NOMO-1 (cell line): ENCODE data around the gene PXDN.
"Not testable (repeated sequence)": the region's sequence is repeated elsewhere in the genome, so short reads cannot be mapped to it uniquely, and the experiment has no call there.

Source experiments
- DNase-seq, 2 experiments: peaks; one replicate each; lab custom pipeline; 2025; ENCODE audit not compliant: unreplicated experiment in 2 of 2; lab: John Stamatoyannopoulos, UW

The PXDN gene

GRCh38 chr2:1744446-1745170, at the start of gene PXDN:
TSS of gene PXDN (minus strand) at chr2:1744515. CDS start at chr2:1744455, 60 bp downstream.
- no peak for DNase-seq

- DNase-seq, result no peak
Measured at GRCh38 chr2:1793868-1794445, 49.6 kb upstream of the PXDN start.

- DNase-seq, result no peak
Measured at GRCh38 chr2:1793001-1793867, 48.9 kb upstream of the PXDN start.

- no peak for DNase-seq
Measured at GRCh38 chr2:1791685-1792435, 47.5 kb upstream of the PXDN start.

- no peak for DNase-seq
Measured at GRCh38 chr2:1791006-1791605, 46.8 kb upstream of the PXDN start.

GRCh38 chr2:1790473-1790872, 46.2 kb upstream of the PXDN start:
- no peak for DNase-seq

GRCh38 chr2:1789610-1790009, 45.3 kb upstream of the PXDN start:
- no peak for DNase-seq

GRCh38 chr2:1788478-1788959, 44.2 kb upstream of the PXDN start:
- no peak for DNase-seq

GRCh38 chr2:1787755-1788477, 43.6 kb upstream of the PXDN start:
- no peak for DNase-seq

- DNase-seq, result no peak
Measured at GRCh38 chr2:1784986-1785617, 40.8 kb upstream of the PXDN start.

- DNase-seq, result no peak
Measured at GRCh38 chr2:1784087-1784486, 39.8 kb upstream of the PXDN start.

GRCh38 chr2:1782514-1782913, 38.2 kb upstream of the PXDN start:
- DNase-seq, result no peak

GRCh38 chr2:1781291-1782080, 37.2 kb upstream of the PXDN start:
- no peak for DNase-seq

- no peak for DNase-seq
Measured at GRCh38 chr2:1780693-1781092, 36.4 kb upstream of the PXDN start.

- DNase-seq, result not testable (repeated sequence)
Measured at GRCh38 chr2:1780054-1780453, 35.7 kb upstream of the PXDN start.

GRCh38 chr2:1778566-1778965, 34.3 kb upstream of the PXDN start:
- no peak for DNase-seq

- no peak for DNase-seq
Measured at GRCh38 chr2:1777781-1778180, 33.5 kb upstream of the PXDN start.

- DNase-seq, result no peak
Measured at GRCh38 chr2:1777156-1777555, 32.8 kb upstream of the PXDN start.
